ENCODE measurements around the gene TMUB2. TPM values are rescaled to one million over a fixed set of nuclear protein-coding genes. Genes with fewer than 3 reads are reported as not detected.
"Not testable (repeated sequence)": the region's sequence is repeated elsewhere in the genome, so short reads cannot be mapped to it uniquely, and the experiment has no call there.

The TMUB2 gene
- total RNA-seq, 1 donor from 2014 or later, result 23.6 TPM

- DNase-seq (no peak), ATAC-seq (no peak)
- intact Hi-C loops (cut with micrococcal nuclease), result no loop called here
Measured at GRCh38 chr17:44236444-44236991, 49.7 kb downstream of the TMUB2 start.

DNA sequence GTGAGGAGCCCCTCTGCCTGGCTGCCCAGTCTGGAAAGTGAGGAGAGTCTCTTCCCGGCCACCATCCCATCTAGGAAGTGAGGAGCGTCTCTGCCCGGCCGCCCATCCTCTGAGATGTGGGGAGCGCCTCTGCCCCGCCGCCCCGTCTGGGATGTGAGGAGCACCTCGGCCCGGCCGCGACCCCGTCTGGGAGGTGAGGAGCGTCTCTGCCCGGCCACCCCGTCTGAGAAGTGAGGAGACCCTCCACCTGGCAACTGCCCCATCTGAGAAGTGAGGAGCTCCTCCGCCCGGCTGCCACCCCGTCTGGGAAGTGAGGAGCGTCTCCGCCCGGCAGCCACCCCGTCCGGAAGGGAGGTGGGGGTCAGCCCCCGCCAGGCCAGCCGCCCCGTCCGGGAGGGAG lies 51.1 kb downstream of the TMUB2 start:
- DNase-seq; intact Hi-C loops (cut with micrococcal nuclease); ATAC-seq: not testable (repeated sequence)

DNA sequence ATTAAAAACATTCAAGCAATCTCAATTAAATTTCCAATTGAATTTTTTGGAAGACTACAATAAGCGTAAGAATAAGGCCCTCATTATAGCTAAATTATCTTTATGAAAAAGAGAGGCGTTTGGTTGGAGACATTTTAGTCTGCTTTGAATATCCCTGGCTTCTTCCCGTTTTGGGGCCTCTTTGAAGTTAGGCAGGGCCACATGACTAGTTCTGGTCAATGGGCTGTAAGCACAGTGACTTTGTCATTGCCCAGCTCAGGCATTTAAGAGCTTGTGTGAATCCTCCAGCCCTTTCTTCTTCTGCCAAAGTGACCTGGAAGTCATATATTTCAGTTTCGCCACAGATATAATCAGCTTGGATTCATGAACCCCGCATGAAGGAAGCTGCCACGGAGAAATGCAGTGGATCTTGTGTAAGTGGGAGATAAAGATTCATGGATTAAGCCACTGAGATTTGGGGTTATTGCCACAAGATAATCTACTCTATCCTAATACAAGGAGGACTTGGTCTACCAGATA lies 54.4 kb downstream of the TMUB2 start:
- DNase-seq (no peak), ATAC-seq (no peak)

More for the DNA sequence above, 54.4 kb downstream of the TMUB2 start:
- intact Hi-C loops (cut with micrococcal nuclease), result no loop called here

Small RNAs within 50 kb of the gene (microRNA-seq; reads per million reads assigned to microRNA genes)
- not detected for gene MIR6782 (ENCODE audit: borderline number of aligned reads)

Other genes with a start within 250 kb of the TMUB2 start
- not detected for gene PPY, start 244.5 kb upstream of the TMUB2 start, total RNA-seq
- gene PYY, start 233.0 kb upstream of the TMUB2 start, total RNA-seq, result not detected
- 0.57 TPM for gene NAGS, start 182.3 kb upstream of the TMUB2 start, total RNA-seq
- gene TMEM101, start 172.0 kb upstream of the TMUB2 start, total RNA-seq, result 20.7 TPM
- 58.2 TPM for gene LSM12, start 120.3 kb upstream of the TMUB2 start, total RNA-seq
- 26.3 TPM for gene G6PC3, start 116.2 kb upstream of the TMUB2 start, total RNA-seq
- 81.4 TPM for gene HDAC5, start 63.3 kb upstream of the TMUB2 start, total RNA-seq
- gene HROB, start 45.0 kb upstream of the TMUB2 start, total RNA-seq, result 1.5 TPM
- gene ASB16, start 16.3 kb upstream of the TMUB2 start, total RNA-seq, result 17.0 TPM
- 36.0 TPM for gene ATXN7L3, start 12.9 kb downstream of the TMUB2 start, total RNA-seq
- gene UBTF, start 32.7 kb downstream of the TMUB2 start, total RNA-seq, result 65.2 TPM
- not detected for gene SLC4A1, start 81.2 kb downstream of the TMUB2 start, total RNA-seq
- 0.45 TPM for gene RUNDC3A, start 121.6 kb downstream of the TMUB2 start, total RNA-seq
- 52.3 TPM for gene SLC25A39, start 137.9 kb downstream of the TMUB2 start, total RNA-seq
- gene GRN, start 158.3 kb downstream of the TMUB2 start, total RNA-seq, result 156 TPM
- gene FAM171A2, start 176.9 kb downstream of the TMUB2 start, total RNA-seq, result 0.72 TPM
- gene ITGA2B, start 202.7 kb downstream of the TMUB2 start, total RNA-seq, result 0.72 TPM